ENCODE measurements around the gene PCSK4. TPM values are rescaled to one million over a fixed set of nuclear protein-coding genes. Genes with fewer than 3 reads are reported as not detected.
A peak's percentile ranks its signal among the peaks of the same experiment; 100 is the strongest.

Gene PCSK4
- total and polyA plus RNA-seq, 2 of the 13 experiments (the other 11 are each of a cell fraction or from before 2014, with no cell fraction given) = 2.0 to 2.7 TPM

DNA sequence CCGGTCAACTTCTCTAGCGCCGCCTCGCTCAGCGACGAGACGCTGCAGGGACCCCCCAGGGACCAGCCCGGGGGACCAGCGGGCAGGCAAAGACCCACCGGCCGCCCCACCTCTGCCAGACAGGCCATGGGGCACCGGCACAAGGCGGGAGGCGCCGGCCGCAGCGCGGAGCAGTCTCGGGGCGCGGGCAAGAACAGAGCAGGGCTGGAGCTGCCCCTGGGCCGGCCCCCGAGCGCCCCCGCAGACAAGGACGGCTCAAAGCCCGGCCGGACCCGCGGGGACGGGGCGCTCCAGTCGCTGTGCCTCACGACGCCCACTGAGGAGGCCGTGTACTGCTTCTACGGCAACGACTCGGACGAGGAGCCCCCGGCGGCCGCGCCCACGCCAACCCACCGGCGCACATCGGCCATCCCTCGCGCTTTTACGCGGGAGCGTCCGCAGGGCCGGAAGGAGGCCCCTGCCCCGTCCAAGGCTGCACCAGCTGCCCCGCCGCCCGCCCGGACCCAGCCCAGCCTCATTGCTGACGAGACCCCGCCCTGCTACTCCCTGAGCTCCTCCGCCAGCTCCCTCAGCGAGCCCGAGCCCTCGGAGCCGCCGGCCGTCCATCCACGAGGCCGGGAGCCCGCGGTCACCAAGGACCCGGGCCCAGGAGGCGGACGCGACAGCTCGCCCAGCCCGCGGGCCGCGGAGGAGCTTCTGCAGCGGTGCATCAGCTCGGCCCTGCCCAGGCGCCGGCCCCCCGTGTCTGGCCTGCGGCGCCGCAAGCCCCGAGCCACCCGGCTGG is 22.5 kb downstream of the PCSK4 start:
- DNase-seq (ENCODE audit: low spot score) = no peak
- TF ChIP-seq RBFOX2 (IDR thresholded peaks at IDR 0.05; ENCODE audit: low read depth, low read length) (0 out of 2 replicates have a peak, but pooled peaks have one; percentile 5), AGO2 (optimal IDR thresholded peaks at IDR 0.05; ENCODE audit: low read depth, low read length) (no peak)
- H3K9ac ChIP-seq (ENCODE audit: insufficient read depth, low read depth, low read length) = no peak overlapping the region
- no peaks in the 10 kb centered on the region for H3K27me3 ChIP-seq (ENCODE audit: control insufficient read depth in 1 of 2, insufficient read depth in 2 of 2, low read length in 2 of 2)
- ChIA-PET POLR2A (no interaction called here), CTCF (ENCODE audit: low intra/inter-chr PET ratio, low total read pairs) (no interaction called here)
- in situ Hi-C loops (cut with HindIII; ENCODE audit: extremely low pct_ligation_motif_present, low pct_unique_long_range_greater_than_20kb) = no loop called here
- H3K9me3 ChIP-seq (ENCODE audit: low read length) = no peaks in the 10 kb centered on the region
- FAIRE-seq = no peak
- peak overlapping the region; percentile 76; the same call in 1 of the 2 replicates for H3K4me2 ChIP-seq (ENCODE audit: low read depth, low read length)
- H3K4me3 ChIP-seq (replicated peaks in 1 of 3; ENCODE audit: insufficient read depth in 1 of 3, low read depth in 2 of 3, low read length in 3 of 3) = no peak overlapping the region
- ATAC-seq = no peak
- H3K79me2 ChIP-seq (ENCODE audit: insufficient read depth, low read length) = no peaks in the 10 kb centered on the region
- no TSS peak for BruUV-seq (replicated peaks)
- H4K20me1 ChIP-seq (ENCODE audit: insufficient read depth, low read length) = peaks cover 12% of the 10 kb centered on the region
- intact Hi-C loops (cut with micrococcal nuclease; ENCODE audit: unreplicated experiment) = no loop called here
- WGBS (ENCODE audit: low lambda C conversion rate) = 96% methylated on average over 57 of the region's 92 CpGs
- H3K27ac ChIP-seq (ENCODE audit: extremely low read length, insufficient read depth, low read length) = no peak overlapping the region
- H3K4me1 ChIP-seq (ENCODE audit: insufficient read depth, low read length) = peaks cover 25% of the 10 kb centered on the region
- H3K36me3 ChIP-seq (replicated peaks in 1 of 2; ENCODE audit: control insufficient read depth in 1 of 2, insufficient read depth in 2 of 2, low read length in 2 of 2) = no peaks in the 10 kb centered on the region
- no peak overlapping the region for H2AFZ ChIP-seq (ENCODE audit: low read length)

DNA sequence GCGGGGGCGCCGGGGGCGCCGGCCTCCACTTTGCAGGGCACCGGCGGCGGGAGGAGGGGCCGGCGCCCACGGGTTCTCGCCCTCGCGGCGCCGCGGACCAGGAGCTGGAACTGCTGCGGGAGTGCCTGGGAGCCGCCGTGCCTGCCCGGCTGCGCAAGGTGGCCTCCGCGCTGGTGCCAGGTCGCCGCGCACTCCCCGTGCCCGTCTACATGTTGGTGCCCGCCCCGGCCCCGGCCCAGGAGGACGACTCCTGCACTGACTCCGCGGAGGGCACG is 23.0 kb downstream of the PCSK4 start:
- Histone ChIP-seq H3K9me3 (ENCODE audit: low read length) (no peaks in the 10 kb centered on the region), H3K4me1 (ENCODE audit: insufficient read depth, low read length) (peaks cover 25% of the 10 kb centered on the region), H3K27me3 (ENCODE audit: control insufficient read depth in 1 of 2, insufficient read depth in 2 of 2, low read length in 2 of 2) (no peaks in the 10 kb centered on the region), H3K4me2 (ENCODE audit: low read depth, low read length) (no peak overlapping the region), H3K36me3 (replicated peaks in 1 of 2; ENCODE audit: control insufficient read depth in 1 of 2, insufficient read depth in 2 of 2, low read length in 2 of 2) (no peaks in the 10 kb centered on the region), H3K27ac (ENCODE audit: extremely low read length, insufficient read depth, low read length) (no peak overlapping the region), H3K9ac (ENCODE audit: insufficient read depth, low read depth, low read length) (no peak overlapping the region), H3K79me2 (ENCODE audit: insufficient read depth, low read length) (no peaks in the 10 kb centered on the region), H3K4me3 (replicated peaks in 1 of 3; ENCODE audit: insufficient read depth in 1 of 3, low read depth in 2 of 3, low read length in 3 of 3) (no peak overlapping the region), H2AFZ (ENCODE audit: low read length) (no peak overlapping the region), H4K20me1 (ENCODE audit: insufficient read depth, low read length) (peaks cover 12% of the 10 kb centered on the region)
- intact Hi-C loops (cut with micrococcal nuclease; ENCODE audit: unreplicated experiment) = no loop called here
- DNase-seq (ENCODE audit: low spot score) = no peak
- ATAC-seq = no peak
- TF ChIP-seq STAG1 (CRISPR knock-in tag; IDR thresholded peaks at IDR 0.05) (no peak), NFIB (CRISPR knock-in tag; IDR thresholded peaks at IDR 0.05; ENCODE audit: borderline replicate concordance) (no peak), ZBTB34 (CRISPR knock-in tag; IDR thresholded peaks at IDR 0.05) (no peak), ZNF660 (CRISPR knock-in tag; IDR thresholded peaks at IDR 0.05; ENCODE audit: borderline replicate concordance, low read depth) (no peak), MBD4 (IDR thresholded peaks at IDR 0.05; ENCODE audit: borderline replicate concordance, low read length) (no peak), HNRNPL (IDR thresholded peaks at IDR 0.05; ENCODE audit: low read depth, low read length) (peak; percentile 44; the same call in 1 of the 2 replicates)
- TF ChIP-seq, protein P1, sequence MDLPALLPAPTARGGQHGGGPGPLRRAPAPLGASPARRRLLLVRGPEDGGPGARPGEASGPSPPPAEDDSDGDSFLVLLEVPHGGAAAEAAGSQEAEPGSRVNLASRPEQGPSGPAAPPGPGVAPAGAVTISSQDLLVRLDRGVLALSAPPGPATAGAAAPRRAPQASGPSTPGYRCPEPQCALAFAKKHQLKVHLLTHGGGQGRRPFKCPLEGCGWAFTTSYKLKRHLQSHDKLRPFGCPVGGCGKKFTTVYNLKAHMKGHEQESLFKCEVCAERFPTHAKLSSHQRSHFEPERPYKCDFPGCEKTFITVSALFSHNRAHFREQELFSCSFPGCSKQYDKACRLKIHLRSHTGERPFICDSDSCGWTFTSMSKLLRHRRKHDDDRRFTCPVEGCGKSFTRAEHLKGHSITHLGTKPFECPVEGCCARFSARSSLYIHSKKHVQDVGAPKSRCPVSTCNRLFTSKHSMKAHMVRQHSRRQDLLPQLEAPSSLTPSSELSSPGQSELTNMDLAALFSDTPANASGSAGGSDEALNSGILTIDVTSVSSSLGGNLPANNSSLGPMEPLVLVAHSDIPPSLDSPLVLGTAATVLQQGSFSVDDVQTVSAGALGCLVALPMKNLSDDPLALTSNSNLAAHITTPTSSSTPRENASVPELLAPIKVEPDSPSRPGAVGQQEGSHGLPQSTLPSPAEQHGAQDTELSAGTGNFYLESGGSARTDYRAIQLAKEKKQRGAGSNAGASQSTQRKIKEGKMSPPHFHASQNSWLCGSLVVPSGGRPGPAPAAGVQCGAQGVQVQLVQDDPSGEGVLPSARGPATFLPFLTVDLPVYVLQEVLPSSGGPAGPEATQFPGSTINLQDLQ (CRISPR knock-in tag; IDR thresholded peaks at IDR 0.05) = no peak
- WGBS (ENCODE audit: low lambda C conversion rate) = 98% methylated on average over 16 of the region's 36 CpGs
- BruUV-seq (replicated peaks) = no TSS peak
- POLR2A ChIA-PET = no interaction called here
- in situ Hi-C loops (cut with HindIII; ENCODE audit: extremely low pct_ligation_motif_present, low pct_unique_long_range_greater_than_20kb) = no loop called here
- no peak for FAIRE-seq
- CTCF ChIA-PET (ENCODE audit: low intra/inter-chr PET ratio, low total read pairs) = no interaction called here

Measured in HepG2 (cell line).